Measurements from ENCODE around the gene C1orf210. TPM values are rescaled to one million over a fixed set of nuclear protein-coding genes. Genes with fewer than 3 reads are reported as not detected.

The C1orf210 gene
- total and polyA plus RNA-seq, 2 of the 4 experiments (the other 2 are of a cell fraction): not detected

- DNase-seq (no peak), ATAC-seq (ENCODE audit: low read depth) (no peak)
- Histone ChIP-seq H3K4me1 (ENCODE audit: control insufficient read depth, insufficient read depth, low read length) (peaks cover 5% of the 10 kb centered on the region), H4K8ac (ENCODE audit: low read depth in 2 of 2, low read length in 2 of 2) (no peak overlapping the region), H4K20me1 (ENCODE audit: insufficient read depth, low read length) (no peaks in the 10 kb centered on the region; the same call in 1 of the 2 replicates), H3K23ac (ENCODE audit: low read depth, low read length) (no peak overlapping the region), H4K91ac (ENCODE audit: insufficient read depth, low read depth, low read length) (no peak overlapping the region), H3K36me3 (ENCODE audit: control insufficient read depth, insufficient read depth, low read length) (no peaks in the 10 kb centered on the region), H2AFZ (replicated peaks; ENCODE audit: low read length, poor library complexity) (no peak overlapping the region), H2AK5ac (ENCODE audit: low read depth, low read length) (no peak overlapping the region), H3K9me3 (ENCODE audit: control insufficient read depth, insufficient read depth, low read length) (no peaks in the 10 kb centered on the region), H2BK120ac (ENCODE audit: low read depth, low read length) (no peak overlapping the region), H3K4ac (ENCODE audit: low read depth, low read length) (no peak overlapping the region), H3K18ac (ENCODE audit: low read depth, low read length) (no peak overlapping the region), H3K56ac (ENCODE audit: extremely low read depth, insufficient read depth, low read length) (no peak overlapping the region), H2BK20ac (ENCODE audit: low read depth, low read length) (no peak overlapping the region), H2AK9ac (replicated peaks; ENCODE audit: low read depth, low read length, poor library complexity) (no peak overlapping the region), H3K9me1 (ENCODE audit: insufficient read depth, low read length) (0 out of 2 replicates have a peak, but pooled peaks cover 3% of the 10 kb centered on the region), H3K4me3 (ENCODE audit: insufficient read depth, low read depth, low read length) (no peak overlapping the region), H3K27me3 (ENCODE audit: control insufficient read depth, insufficient read depth, low read length) (peaks cover 2% of the 10 kb centered on the region; the same call in 1 of the 2 replicates), H2BK15ac (ENCODE audit: low read depth, low read length) (no peak overlapping the region), H3K9ac (ENCODE audit: low read depth, low read length) (no peak overlapping the region), H3K4me2 (ENCODE audit: low read depth, low read length) (no peak overlapping the region), H3K14ac (replicated peaks; ENCODE audit: low read depth, low read length) (no peak overlapping the region), H3K79me1 (ENCODE audit: low read depth in 1 of 2, low read length in 2 of 2) (no peaks in the 10 kb centered on the region), H4K5ac (ENCODE audit: low read depth, low read length) (no peak overlapping the region), H2BK5ac (ENCODE audit: low read depth, low read length, poor library complexity, severe bottlenecking) (no peak overlapping the region), H3K27ac (ENCODE audit: insufficient read depth, low read length) (no peak overlapping the region)
- intact Hi-C loops (cut with micrococcal nuclease) (no loop called here), dilution Hi-C loops (cut with HindIII; ENCODE audit: low sequenced_read_pairs, unreplicated experiment) (no loop called here), in situ Hi-C loops (cut with MboI; ENCODE audit: low sequenced_read_pairs) (no loop called here)
- CTCF ChIA-PET: no interaction called here
- 81% methylated on average over 3 of the region's 10 CpGs; no CpG with 5 or more reads in 1 of the 2 experiments for WGBS, 2 experiments (ENCODE audit: extremely low coverage in 2 of 2, insufficient read length in 1 of 2)
- no TSS peak for BruUV-seq (replicated peaks)
- TF ChIP-seq FOS (IDR thresholded peaks at IDR 0.05; ENCODE audit: low read depth, low read length) (no peak), BHLHE40 (IDR thresholded peaks at IDR 0.05; ENCODE audit: low read depth, low read length) (no peak), CTCF (conservative IDR thresholded peaks at IDR 0.05; ENCODE audit: low read depth, low read length) (no peak), RAD21 (IDR thresholded peaks at IDR 0.05; ENCODE audit: low read length) (no peak), MXI1 (IDR thresholded peaks at IDR 0.05; ENCODE audit: borderline replicate concordance, low read depth, low read length) (no peak), NFE2L2 (IDR thresholded peaks at IDR 0.05; ENCODE audit: low read depth, low read length) (no peak)
- TF ChIP-seq, protein P1, sequence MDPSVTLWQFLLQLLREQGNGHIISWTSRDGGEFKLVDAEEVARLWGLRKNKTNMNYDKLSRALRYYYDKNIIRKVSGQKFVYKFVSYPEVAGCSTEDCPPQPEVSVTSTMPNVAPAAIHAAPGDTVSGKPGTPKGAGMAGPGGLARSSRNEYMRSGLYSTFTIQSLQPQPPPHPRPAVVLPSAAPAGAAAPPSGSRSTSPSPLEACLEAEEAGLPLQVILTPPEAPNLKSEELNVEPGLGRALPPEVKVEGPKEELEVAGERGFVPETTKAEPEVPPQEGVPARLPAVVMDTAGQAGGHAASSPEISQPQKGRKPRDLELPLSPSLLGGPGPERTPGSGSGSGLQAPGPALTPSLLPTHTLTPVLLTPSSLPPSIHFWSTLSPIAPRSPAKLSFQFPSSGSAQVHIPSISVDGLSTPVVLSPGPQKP (IDR thresholded peaks at IDR 0.05; ENCODE audit: borderline replicate concordance, low read depth, low read length): no peak
- POLR2A ChIA-PET (ENCODE audit: unreplicated experiment): no interaction called here
Measured at GRCh38 chr1:43313771-43314170, 28.4 kb upstream of the C1orf210 start.
